Liver (tissue), 9 donors: Measurements from ENCODE around the gene PHLPP1. TPM values are rescaled to one million over a fixed set of nuclear protein-coding genes. Genes with fewer than 3 reads are reported as not detected.

Experiments used
- DNase-seq: peaks from one replicate; pipeline ENCODE4 v3.0.0-alpha.2; 2017; ENCODE audit warnings: low spot score
- H3K27ac ChIP-seq, 2 donors: one replicate each; pipeline ENCODE4 v1.7.0; 2013; ENCODE audit warnings: inconsistent platforms in 2 of 2, low read length in 2 of 2, control low read depth in 1 of 2, low read depth in 1 of 2, mild to moderate bottlenecking in 1 of 2
- H3K27me3 ChIP-seq, 4 donors: one replicate each; pipeline versions ENCODE4 v1.6.1 to v1.7.0; 2013; ENCODE audit warnings: low read length in 3 of 4, inconsistent platforms in 1 of 4, mild to moderate bottlenecking in 1 of 4, moderate library complexity in 1 of 4; ENCODE audit not compliant: control insufficient read depth in 4 of 4, insufficient read depth in 4 of 4
- H3K36me3 ChIP-seq, 4 donors: one replicate each; pipeline versions ENCODE4 v1.6.1 to v1.7.0; 2013; ENCODE audit warnings: low read length in 3 of 4, mild to moderate bottlenecking in 3 of 4, low read depth in 1 of 4, moderate library complexity in 1 of 4; ENCODE audit not compliant: control insufficient read depth in 4 of 4, insufficient read depth in 3 of 4
- H3K4me1 ChIP-seq, 4 donors: one replicate each; pipeline versions ENCODE4 v1.6.1 to v1.7.0; 2013; ENCODE audit warnings: low read length in 3 of 4, mild to moderate bottlenecking in 3 of 4, moderate library complexity in 1 of 4; ENCODE audit not compliant: control insufficient read depth in 4 of 4, insufficient read depth in 4 of 4
- H3K4me3 ChIP-seq, 3 donors: one replicate each; pipeline versions ENCODE4 v1.6.1 to v1.7.0; 2013; ENCODE audit warnings: low read length in 3 of 3, control low read depth in 1 of 3, low read depth in 1 of 3, mild to moderate bottlenecking in 1 of 3
- H3K9ac ChIP-seq, 2 donors: one replicate each; pipeline ENCODE4 v1.7.0; 2013; ENCODE audit warnings: low read length in 2 of 2, mild to moderate bottlenecking in 2 of 2, moderate library complexity in 2 of 2, control low read depth in 1 of 2, low read depth in 1 of 2
- H3K9me3 ChIP-seq, 4 donors: one replicate each; pipeline versions ENCODE4 v1.6.1 to v1.7.0; 2013; ENCODE audit warnings: low read length in 3 of 4; ENCODE audit not compliant: control insufficient read depth in 4 of 4
- CTCF ChIP-seq: fragments of 150-350 bp; IDR thresholded peaks from 2 replicates; pipeline ENCODE4 v1.5.1; 2017; ENCODE audit warnings: improper control_type of control experiment, low read depth, low read length; ENCODE audit not compliant: missing input control
- EGR1 ChIP-seq, 2 donors: IDR thresholded peaks; 2 replicates each; pipeline ENCODE4 v1.6.1; 2016 to 2018; ENCODE audit warnings: antibody characterized with exemption in 2 of 2, low read depth in 2 of 2
- FOXA2 ChIP-seq: IDR thresholded peaks from 2 replicates; pipeline ENCODE4 v1.6.1; 2016; ENCODE audit warnings: antibody characterized with exemption
- GABPA ChIP-seq, 2 donors: IDR thresholded peaks in 1 of 2; conservative IDR thresholded peaks in 1 of 2; 2 replicates each; pipeline ENCODE4 v1.6.1; 2016; ENCODE audit warnings: antibody characterized with exemption in 2 of 2, mild to moderate bottlenecking in 1 of 2, moderate library complexity in 1 of 2
- HNF4G ChIP-seq: IDR thresholded peaks from 2 replicates; pipeline ENCODE4 v1.6.1; 2016; ENCODE audit warnings: antibody characterized with exemption
- JUND ChIP-seq, 2 donors: IDR thresholded peaks; 2 replicates each; pipeline ENCODE4 v1.6.1; 2016; ENCODE audit warnings: antibody characterized with exemption in 2 of 2
- MAX ChIP-seq: IDR thresholded peaks from 2 replicates; pipeline ENCODE4 v1.6.1; 2016; ENCODE audit warnings: antibody characterized with exemption
- NR2F2 ChIP-seq: IDR thresholded peaks from 2 replicates; pipeline ENCODE4 v1.6.1; 2016; ENCODE audit warnings: antibody characterized with exemption
- RAD21 ChIP-seq, 2 donors: IDR thresholded peaks; 2 replicates each; pipeline ENCODE4 v1.6.1; 2016; ENCODE audit warnings: antibody characterized with exemption in 2 of 2, mild to moderate bottlenecking in 2 of 2
- REST ChIP-seq: IDR thresholded peaks from 2 replicates; pipeline ENCODE4 v1.6.1; 2016; ENCODE audit warnings: antibody characterized with exemption, mild to moderate bottlenecking
- RXRA ChIP-seq, 2 donors: IDR thresholded peaks; 2 replicates each; pipeline ENCODE4 v1.6.1; 2017 to 2018; ENCODE audit warnings: antibody characterized with exemption in 2 of 2, mild to moderate bottlenecking in 1 of 2
- SP1 ChIP-seq: IDR thresholded peaks from 2 replicates; pipeline ENCODE4 v1.6.1; 2018; ENCODE audit warnings: antibody characterized with exemption, mild to moderate bottlenecking
- WGBS: extraction: QIAGEN DNeasy Blood & Tissue Kit; methylation state at CpG from one replicate; pipeline ENCODE4 v1.1.7; 2013; 5-methylcytosine and 5-hydroxymethylcytosine counted together
- polyA plus RNA-seq, 2 donors: library from polyadenylated mRNA; stranded (reverse) in 1 of 2; unstranded in 1 of 2; fragments of 200-250 nt in 1 of 2; fragments of >200 nt in 1 of 2; fragmentation: Nextera tagmentation in 1 of 2; extraction: Ambion mirVana in 1 of 2; gene quantifications; one replicate each; pipeline versions ENCODE4 v1.2.1 to v1.2.3, GENCODE V29; 2013 to 2015
- total RNA-seq, 2 donors: library from RNA; depleted of rRNA; stranded (reverse); fragments of >200 nt; gene quantifications; one replicate each; pipeline ENCODE4 v1.2.3, GENCODE V29; 2014
- donor health status: healthy.
- donor health status: healthy.
- donor health status: healthy.
- donor health status: healthy.
- donor health status: healthy.

Gene PHLPP1
- total and polyA plus RNA-seq, 4 donors = 4.2 to 14.5 (median 8.6) TPM

- TF ChIP-seq REST (peak; percentile 33), RXRA (IDR thresholded peaks at IDR 0.05) (peak; percentile 22 to 76), NR2F2 (no peak), FOXA2 (peak; percentile 92), GABPA (IDR thresholded peaks at IDR 0.05 in 1 of 2, conservative IDR thresholded peaks at IDR 0.05 in 1 of 2) (no peak), HNF4G (no peak), RAD21 (IDR thresholded peaks at IDR 0.05) (peak; percentile 54 to 57), JUND (IDR thresholded peaks at IDR 0.05) (peak; percentile 16 to 42), EGR1 (IDR thresholded peaks at IDR 0.05; ENCODE audit: low read depth in 2 of 2) (no peak)
These were observed 155.3 kb downstream of the PHLPP1 start (continued) for GRCh38 chr18:62870643-62871042.

- no peaks in the 10 kb centered on the region for H3K27me3 ChIP-seq
- H3K4me3 ChIP-seq = no peak overlapping the region
- H3K9ac ChIP-seq = no peak overlapping the region
- TF ChIP-seq EGR1 (IDR thresholded peaks at IDR 0.05; ENCODE audit: low read depth in 2 of 2) (no peak), NR2F2 (no peak), MAX (no peak), HNF4G (no peak), RAD21 (IDR thresholded peaks at IDR 0.05) (no peak), REST (no peak), SP1 (no peak), CTCF (no peak), FOXA2 (no peak)
- no peak overlapping the region for H3K27ac ChIP-seq
- no peak for DNase-seq
- peaks cover 0 to 5% (median 2%) of the 10 kb centered on the region in 4 donors for H3K4me1 ChIP-seq
- WGBS = 88% methylated on average over 3 of the region's 3 CpGs
- H3K9me3 ChIP-seq = no peaks in the 10 kb centered on the region
- peaks cover 0 to 2% (median 0%) of the 10 kb centered on the region in 4 donors for H3K36me3 ChIP-seq
These were observed 160.0 kb downstream of the PHLPP1 start for GRCh38 chr18:62875323-62875722.
